Measurements from ENCODE around the gene CITED1. TPM values are rescaled to one million over a fixed set of nuclear protein-coding genes. Genes with fewer than 3 reads are reported as not detected.

CITED1 gene
- total and polyA plus RNA-seq, 5 donors: 0.36 to 0.74 TPM; not detected in 3

- Histone ChIP-seq H3K9me3 (ENCODE audit: control insufficient read depth, low read length) (no peaks in the 10 kb centered on the region), H3K27me3 (ENCODE audit: control insufficient read depth, insufficient read depth) (no peaks in the 10 kb centered on the region), H3K27ac (ENCODE audit: low read length) (no peak overlapping the region), H3K4me1 (ENCODE audit: control insufficient read depth, insufficient read depth, low read length) (no peaks in the 10 kb centered on the region), H3K4me3 (ENCODE audit: low read length) (no peak overlapping the region)
- intact Hi-C loops (cut with DNase I): no loop called here
- WGBS: 88% methylated on average over 2 of the region's 2 CpGs
- DNase-seq (no peak), ATAC-seq (no peak)
These were observed 36.9 kb downstream of the CITED1 start for GRCh38 chrX:72268597-72269365.

- WGBS: 93% methylated on average over 3 of the region's 3 CpGs
- no peaks in the 10 kb centered on the region for H3K27me3 ChIP-seq (ENCODE audit: control insufficient read depth, insufficient read depth)
- H3K4me3 ChIP-seq (ENCODE audit: low read length): no peak overlapping the region
- no peak overlapping the region for H3K27ac ChIP-seq (ENCODE audit: low read length)
- DNase-seq: no peak
- H3K4me1 ChIP-seq (ENCODE audit: control insufficient read depth, insufficient read depth, low read length): no peaks in the 10 kb centered on the region
- no peak for ATAC-seq
- intact Hi-C loops (cut with DNase I): no loop called here
- no peaks in the 10 kb centered on the region for H3K9me3 ChIP-seq (ENCODE audit: control insufficient read depth, low read length)
These were observed 40.5 kb downstream of the CITED1 start for GRCh38 chrX:72265263-72265662.

GRCh38 chrX:72262077-72262476 is 43.6 kb downstream of the CITED1 start:
- 58% methylated on average over 7 of the region's 7 CpGs for WGBS
- Histone ChIP-seq H3K4me3 (ENCODE audit: low read length) (no peak overlapping the region), H3K27ac (ENCODE audit: low read length) (no peak overlapping the region), H3K27me3 (ENCODE audit: control insufficient read depth, insufficient read depth) (no peaks in the 10 kb centered on the region), H3K4me1 (ENCODE audit: control insufficient read depth, insufficient read depth, low read length) (no peaks in the 10 kb centered on the region), H3K9me3 (ENCODE audit: control insufficient read depth, low read length) (no peaks in the 10 kb centered on the region)
- ATAC-seq: no peak
- DNase-seq: no peak
- intact Hi-C loops (cut with DNase I): no loop called here

GRCh38 chrX:72260448-72260847 is 45.3 kb downstream of the CITED1 start:
- ATAC-seq: no peak
- WGBS: 95% methylated on average over 4 of the region's 4 CpGs

GRCh38 chrX:72258174-72258573 is 47.5 kb downstream of the CITED1 start:
- WGBS: 69% methylated on average over 7 of the region's 7 CpGs

More at GRCh38 chrX:72260448-72260847, 45.3 kb downstream of the CITED1 start:
- intact Hi-C loops (cut with DNase I): no loop called here
- H3K27me3 ChIP-seq (ENCODE audit: control insufficient read depth, insufficient read depth): no peaks in the 10 kb centered on the region
- H3K27ac ChIP-seq (ENCODE audit: low read length): no peak overlapping the region
- no peak for DNase-seq
- H3K9me3 ChIP-seq (ENCODE audit: control insufficient read depth, low read length): no peaks in the 10 kb centered on the region
- no peaks in the 10 kb centered on the region for H3K4me1 ChIP-seq (ENCODE audit: control insufficient read depth, insufficient read depth, low read length)
- H3K4me3 ChIP-seq (ENCODE audit: low read length): no peak overlapping the region

GRCh38 chrX:72255864-72256263 is 49.9 kb downstream of the CITED1 start:
- H3K27me3 ChIP-seq (ENCODE audit: control insufficient read depth, insufficient read depth): no peaks in the 10 kb centered on the region

More at GRCh38 chrX:72258174-72258573, 47.5 kb downstream of the CITED1 start:
- Histone ChIP-seq H3K27ac (ENCODE audit: low read length) (no peak overlapping the region), H3K4me3 (ENCODE audit: low read length) (no peak overlapping the region), H3K9me3 (ENCODE audit: control insufficient read depth, low read length) (no peaks in the 10 kb centered on the region), H3K27me3 (ENCODE audit: control insufficient read depth, insufficient read depth) (no peaks in the 10 kb centered on the region), H3K4me1 (ENCODE audit: control insufficient read depth, insufficient read depth, low read length) (no peaks in the 10 kb centered on the region)
- DNase-seq (no peak), ATAC-seq (no peak)
- intact Hi-C loops (cut with DNase I): no loop called here

GRCh38 chrX:72255445-72255844 is 50.3 kb downstream of the CITED1 start:
- 24% methylated on average over 24 of the region's 24 CpGs for WGBS
- H3K27ac ChIP-seq (ENCODE audit: low read length): no peak overlapping the region
- no peaks in the 10 kb centered on the region for H3K4me1 ChIP-seq (ENCODE audit: control insufficient read depth, insufficient read depth, low read length)
- no peaks in the 10 kb centered on the region for H3K27me3 ChIP-seq (ENCODE audit: control insufficient read depth, insufficient read depth)
- ATAC-seq: no peak
- H3K4me3 ChIP-seq (ENCODE audit: low read length): no peak overlapping the region
- intact Hi-C loops (cut with DNase I): no loop called here
- no peaks in the 10 kb centered on the region for H3K9me3 ChIP-seq (ENCODE audit: control insufficient read depth, low read length)
- DNase-seq: no peak

More at GRCh38 chrX:72255864-72256263, 49.9 kb downstream of the CITED1 start:
- H3K4me1 ChIP-seq (ENCODE audit: control insufficient read depth, insufficient read depth, low read length): no peaks in the 10 kb centered on the region
- no peaks in the 10 kb centered on the region for H3K9me3 ChIP-seq (ENCODE audit: control insufficient read depth, low read length)
- ATAC-seq (no peak), DNase-seq (no peak)
- no peak overlapping the region for H3K4me3 ChIP-seq (ENCODE audit: low read length)
- intact Hi-C loops (cut with DNase I): no loop called here
- WGBS: 84% methylated on average over 7 of the region's 7 CpGs
- no peak overlapping the region for H3K27ac ChIP-seq (ENCODE audit: low read length)

- ATAC-seq (no peak), DNase-seq (no peak)
- Histone ChIP-seq H3K27ac (ENCODE audit: low read length) (no peak overlapping the region), H3K9me3 (ENCODE audit: control insufficient read depth, low read length) (no peaks in the 10 kb centered on the region), H3K4me3 (ENCODE audit: low read length) (no peak overlapping the region), H3K27me3 (ENCODE audit: control insufficient read depth, insufficient read depth) (no peaks in the 10 kb centered on the region), H3K4me1 (ENCODE audit: control insufficient read depth, insufficient read depth, low read length) (no peaks in the 10 kb centered on the region)
- 13% methylated on average over 17 of the region's 17 CpGs for WGBS
- intact Hi-C loops (cut with DNase I): no loop called here
These were observed 50.9 kb downstream of the CITED1 start for GRCh38 chrX:72254816-72255215.

GRCh38 chrX:72253686-72254085 is 52.0 kb downstream of the CITED1 start:
- no peaks in the 10 kb centered on the region for H3K27me3 ChIP-seq (ENCODE audit: control insufficient read depth, insufficient read depth)
- intact Hi-C loops (cut with DNase I): no loop called here
- no peaks in the 10 kb centered on the region for H3K9me3 ChIP-seq (ENCODE audit: control insufficient read depth, low read length)
- H3K4me3 ChIP-seq (ENCODE audit: low read length): no peak overlapping the region
- no peaks in the 10 kb centered on the region for H3K4me1 ChIP-seq (ENCODE audit: control insufficient read depth, insufficient read depth, low read length)
- DNase-seq (no peak), ATAC-seq (no peak)
- H3K27ac ChIP-seq (ENCODE audit: low read length): no peak overlapping the region

Other genes with a start within 250 kb of the CITED1 start
- 1 to 10 TPM; 3.0 to 5.7 (median 4.2) TPM for gene RTL5, start 174.0 kb downstream of the CITED1 start, total RNA-seq
- 2.7 TPM for gene RTL5, start 174.0 kb downstream of the CITED1 start, polyA plus RNA-seq
- gene PIN4, start 124.2 kb downstream of the CITED1 start, total RNA-seq: 10 to 100 TPM in 3 of 4 donors, 1 to 10 TPM in 1; 8.9 to 13.2 (median 10.5) TPM
- 22.4 TPM for gene PIN4, start 124.2 kb downstream of the CITED1 start, polyA plus RNA-seq
- under 1 TPM; 0.06 to 0.11 (median 0.10) TPM for gene ERCC6L, start 66.9 kb downstream of the CITED1 start, total RNA-seq
- gene ERCC6L, start 66.9 kb downstream of the CITED1 start, polyA plus RNA-seq: not detected
- gene RPS4X, start 28.7 kb downstream of the CITED1 start, total RNA-seq: 100 to 1,000 TPM; 433 to 519 (median 494) TPM
- gene RPS4X, start 28.7 kb downstream of the CITED1 start, polyA plus RNA-seq: 480 TPM